ENCODE data around the gene FRZB.

GRCh38 chr2:182852801-182853200 lies 13.6 kb downstream of the FRZB start:
- no peak for TF ChIP-seq CTCF (conservative IDR thresholded peaks at IDR 0.05; ENCODE audit: low read depth, low read length)
- no peak for TF ChIP-seq EZH2 (IDR thresholded peaks at IDR 0.05; ENCODE audit: borderline replicate concordance, low read depth, low read length, poor library complexity, severe bottlenecking)
